ENCODE data around the gene TUBGCP3.

- TF ChIP-seq, protein P1, sequence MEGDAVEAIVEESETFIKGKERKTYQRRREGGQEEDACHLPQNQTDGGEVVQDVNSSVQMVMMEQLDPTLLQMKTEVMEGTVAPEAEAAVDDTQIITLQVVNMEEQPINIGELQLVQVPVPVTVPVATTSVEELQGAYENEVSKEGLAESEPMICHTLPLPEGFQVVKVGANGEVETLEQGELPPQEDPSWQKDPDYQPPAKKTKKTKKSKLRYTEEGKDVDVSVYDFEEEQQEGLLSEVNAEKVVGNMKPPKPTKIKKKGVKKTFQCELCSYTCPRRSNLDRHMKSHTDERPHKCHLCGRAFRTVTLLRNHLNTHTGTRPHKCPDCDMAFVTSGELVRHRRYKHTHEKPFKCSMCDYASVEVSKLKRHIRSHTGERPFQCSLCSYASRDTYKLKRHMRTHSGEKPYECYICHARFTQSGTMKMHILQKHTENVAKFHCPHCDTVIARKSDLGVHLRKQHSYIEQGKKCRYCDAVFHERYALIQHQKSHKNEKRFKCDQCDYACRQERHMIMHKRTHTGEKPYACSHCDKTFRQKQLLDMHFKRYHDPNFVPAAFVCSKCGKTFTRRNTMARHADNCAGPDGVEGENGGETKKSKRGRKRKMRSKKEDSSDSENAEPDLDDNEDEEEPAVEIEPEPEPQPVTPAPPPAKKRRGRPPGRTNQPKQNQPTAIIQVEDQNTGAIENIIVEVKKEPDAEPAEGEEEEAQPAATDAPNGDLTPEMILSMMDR (IDR thresholded peaks at IDR 0.05 in 8 of 11, conservative IDR thresholded peaks at IDR 0.05 in 3 of 11), result no peak
- TF ChIP-seq POLR2A (IDR thresholded peaks at IDR 0.05), result no peak
Measured at GRCh38 chr13:112562786-112563383, 25.1 kb downstream of the TUBGCP3 start.

All from spleen (tissue), 7 donors.